Umbilical cord (tissue), 2 donors: Measurements from ENCODE around the gene FFAR1. TPM values are rescaled to one million over a fixed set of nuclear protein-coding genes. Genes with fewer than 3 reads are reported as not detected.

ENCODE experiments used
- DNase-seq: peaks from one replicate; pipeline ENCODE4 v3.0.0-alpha.2; 2015; ENCODE audit warnings: low spot score
- total RNA-seq: library from RNA; depleted of rRNA; stranded (reverse); fragments of >200 nt; gene quantifications from one replicate; pipeline ENCODE4 v1.2.3, GENCODE V29; 2014; ENCODE audit warnings: low replicate concordance; ENCODE audit not compliant: insufficient read depth

The FFAR1 gene
- total RNA-seq, 1 donor from 2014 or later: 0.48 TPM

DNA sequence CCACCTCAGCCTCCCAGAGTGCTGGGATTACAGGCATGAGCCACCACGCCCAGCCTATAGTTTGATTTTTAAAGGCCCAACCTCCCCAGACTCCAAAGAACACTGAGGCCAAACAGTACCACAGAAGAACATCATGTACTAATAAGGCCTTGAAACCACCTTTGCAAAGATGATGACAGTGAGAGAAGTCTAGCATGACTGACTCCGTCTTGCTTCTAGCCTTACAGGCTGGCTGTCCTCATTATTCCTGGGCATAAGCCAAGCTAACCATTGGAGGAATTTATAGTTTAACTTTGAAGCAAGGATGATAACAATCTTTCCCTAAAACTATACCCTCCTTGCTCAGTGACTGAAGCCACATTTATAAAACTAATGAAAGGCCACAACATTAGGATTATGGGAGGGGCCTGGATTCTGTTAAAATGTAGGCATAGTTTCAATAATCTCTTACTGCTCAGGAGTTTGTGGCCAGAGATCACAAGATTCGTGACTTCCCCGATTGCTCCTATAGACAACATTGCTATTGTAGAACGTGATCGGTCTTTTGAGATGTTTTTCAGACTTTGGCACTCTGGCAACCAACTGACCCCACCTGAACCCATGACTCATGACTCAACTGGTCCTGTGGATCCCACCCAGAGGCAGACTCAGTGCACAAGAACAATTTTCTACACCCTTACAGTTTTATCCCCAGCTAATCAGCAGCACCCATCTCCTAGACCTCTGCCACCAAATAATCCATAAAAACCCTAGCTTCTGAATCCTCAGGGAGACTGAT is 40.8 kb downstream of the FFAR1 start:
- DNase-seq: no peak

DNA sequence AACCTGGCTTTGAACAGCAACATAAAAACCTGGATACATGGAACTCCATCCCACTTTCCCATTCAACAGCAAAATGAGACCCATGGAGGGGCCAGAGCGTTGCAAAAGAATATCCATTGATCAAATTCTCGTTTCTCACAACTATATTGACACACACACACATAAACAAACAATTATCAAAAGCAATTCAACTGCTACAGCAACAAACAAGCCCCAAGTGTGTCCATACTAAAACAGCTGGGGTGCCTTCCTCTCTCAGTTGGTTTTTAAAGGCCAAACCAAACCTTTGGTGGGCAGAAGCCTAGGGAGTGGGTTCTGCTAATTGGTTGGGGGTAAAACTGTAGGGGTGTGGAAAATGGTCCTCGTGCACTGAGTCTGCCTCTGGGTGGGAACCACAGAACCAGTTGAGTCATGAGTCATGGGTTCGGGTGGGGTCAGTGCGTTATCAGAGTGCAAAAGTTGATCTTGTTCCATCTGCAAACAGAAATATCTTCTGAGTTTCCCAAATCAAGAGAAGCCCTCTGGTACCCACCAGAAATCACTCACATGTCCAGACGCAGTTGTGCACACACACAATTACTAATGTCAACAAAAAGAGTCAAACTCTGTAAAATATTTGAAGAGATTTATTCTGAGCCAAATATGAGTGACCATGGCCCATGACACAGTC is 41.6 kb downstream of the FFAR1 start:
- no peak for DNase-seq

- no peak for DNase-seq
These were observed 45.3 kb downstream of the FFAR1 start for GRCh38 chr19:35392742-35393715.

DNA sequence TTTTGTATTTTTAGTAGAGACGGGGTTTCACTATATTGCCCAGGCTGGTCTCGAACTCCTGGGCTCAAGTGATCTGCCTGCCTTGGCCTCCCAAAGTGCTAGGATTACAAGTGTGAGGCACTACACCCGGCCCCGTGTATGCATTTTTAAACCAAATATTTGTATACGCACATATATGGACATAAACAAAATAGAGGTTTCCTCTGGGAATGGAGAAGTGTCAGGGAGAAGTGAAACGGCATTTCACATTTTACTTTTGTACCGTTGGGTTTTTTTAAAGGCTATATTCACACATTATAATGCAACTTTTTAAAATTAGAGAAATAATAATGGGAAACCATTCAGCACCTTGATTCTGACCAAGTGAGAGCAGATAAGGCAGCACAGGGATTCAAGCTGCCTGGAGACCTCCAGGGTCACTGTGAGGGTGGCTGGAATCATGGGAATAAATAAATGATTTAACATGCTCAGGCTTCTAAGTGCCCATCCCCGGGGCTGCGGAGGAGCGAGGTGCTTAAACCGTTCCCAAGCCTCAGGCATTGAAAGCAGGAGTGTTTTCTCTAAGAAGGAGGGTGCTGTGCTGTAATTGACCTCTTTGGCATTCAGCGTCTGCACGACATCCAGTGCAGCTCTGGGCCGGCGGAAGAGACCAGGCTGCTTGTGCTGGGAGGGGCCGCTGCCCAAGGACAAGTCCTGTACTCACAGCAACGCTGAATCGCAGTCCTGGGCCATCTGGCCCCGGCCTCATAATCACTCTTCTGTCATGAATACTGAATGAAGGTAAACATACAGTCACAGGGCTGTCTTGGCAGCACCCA is 47.9 kb downstream of the FFAR1 start:
- DNase-seq: no peak

GRCh38 chr19:35396240-35396885 is 48.7 kb downstream of the FFAR1 start:
- DNase-seq: no peak

DNA sequence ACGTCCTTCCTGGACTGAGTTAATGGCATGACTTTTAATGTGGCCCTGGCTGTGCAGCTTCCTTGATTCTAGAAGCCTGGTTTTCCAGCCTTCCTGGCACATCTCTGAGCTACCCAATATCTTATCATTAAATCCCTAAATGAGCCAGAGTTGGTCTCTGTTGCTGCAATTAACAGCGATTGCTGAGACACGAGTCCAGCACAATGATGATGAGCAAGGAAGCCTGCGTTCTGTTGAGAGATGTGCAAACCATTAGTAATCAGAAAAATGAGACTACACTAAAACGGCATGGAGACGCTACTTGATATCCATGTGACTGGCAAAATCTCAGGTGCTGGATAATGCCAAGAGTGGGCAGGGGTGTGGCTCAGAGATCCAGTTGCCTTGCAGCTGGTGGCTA is 49.4 kb downstream of the FFAR1 start:
- DNase-seq: no peak

Other genes starting within 250 kb of the FFAR1 start
- 26.7 TPM for gene FXYD3, start 232.1 kb upstream of the FFAR1 start, total RNA-seq
- 10.6 TPM for gene LGI4, start 212.8 kb upstream of the FFAR1 start, total RNA-seq
- 3.4 TPM for gene FXYD1, start 209.1 kb upstream of the FFAR1 start, total RNA-seq
- gene FXYD7, start 204.6 kb upstream of the FFAR1 start, total RNA-seq: 1.2 TPM
- gene FXYD5, start 193.2 kb upstream of the FFAR1 start, total RNA-seq: 12.5 TPM
- gene FAM187B, start 119.2 kb upstream of the FFAR1 start, total RNA-seq: 0.48 TPM
- 4.1 TPM for gene LSR, start 98.9 kb upstream of the FFAR1 start, total RNA-seq
- gene USF2, start 78.9 kb upstream of the FFAR1 start, total RNA-seq: 40.2 TPM
- gene HAMP, start 65.4 kb upstream of the FFAR1 start, total RNA-seq: 1.2 TPM
- gene MAG, start 55.7 kb upstream of the FFAR1 start, total RNA-seq: not detected
- 13.0 TPM for gene CD22, start 18.7 kb upstream of the FFAR1 start, total RNA-seq
- gene FFAR3, start 10.6 kb downstream of the FFAR1 start, total RNA-seq: 7.0 TPM
- gene GPR42, start 23.2 kb downstream of the FFAR1 start, total RNA-seq: not detected
- gene FFAR2, start 100.4 kb downstream of the FFAR1 start, total RNA-seq: 0.72 TPM
- gene KRTDAP, start 142.6 kb downstream of the FFAR1 start, total RNA-seq: 56.1 TPM
- 11.8 TPM for gene DMKN, start 165.7 kb downstream of the FFAR1 start, total RNA-seq
- 2.2 TPM for gene SBSN, start 180.4 kb downstream of the FFAR1 start, total RNA-seq
- not detected for gene GAPDHS, start 185.6 kb downstream of the FFAR1 start, total RNA-seq
- 55.4 TPM for gene TMEM147, start 197.7 kb downstream of the FFAR1 start, total RNA-seq
- gene ATP4A, start 215.8 kb downstream of the FFAR1 start, total RNA-seq: not detected
- not detected for gene PMIS2, start 238.3 kb downstream of the FFAR1 start, total RNA-seq